Gastrocnemius medialis (tissue), 4 donors: ENCODE measurements around the gene GDI1. TPM values are rescaled to one million over a fixed set of nuclear protein-coding genes. Genes with fewer than 3 reads are reported as not detected.

Experiments
- ATAC-seq, 2 donors: fragments of 150-250 bp; one replicate each; pipeline ENCODE4 v1.9.1; 2016
- DNase-seq, 2 donors: peaks; one replicate each; pipeline ENCODE4 v3.0.0-alpha.2; 2019
- H3K27ac ChIP-seq, 4 donors: fragments of 200-600 bp; sonication (generic); 1 replicate in 1 of 4; 2 replicates in 3 of 4; pipeline ENCODE4 v1.5.1; 2016 to 2018; ENCODE audit warnings: mild to moderate bottlenecking in 2 of 4, moderate library complexity in 1 of 4
- H3K27me3 ChIP-seq, 3 donors: fragments of 200-600 bp; sonication (generic) in 2 of 3; 1 replicate in 1 of 3; 2 replicates in 2 of 3; pipeline versions ENCODE4 v1.5.1 to v1.6.0; 2016 to 2019; ENCODE audit warnings: mild to moderate bottlenecking in 1 of 3, moderate library complexity in 1 of 3
- H3K36me3 ChIP-seq, 2 donors: fragments of 200-600 bp; sonication (generic) in 1 of 2; one replicate each; pipeline ENCODE4 v1.5.1; 2017 to 2018
- H3K4me1 ChIP-seq, 2 donors: fragments of 200-600 bp; sonication (generic) in 1 of 2; one replicate each; pipeline ENCODE4 v1.5.1; 2016 to 2017; ENCODE audit warnings: mild to moderate bottlenecking in 2 of 2
- H3K4me3 ChIP-seq, 4 donors: fragments of 200-600 bp; sonication (generic) in 3 of 4; 1 replicate in 1 of 4; 2 replicates in 3 of 4; pipeline ENCODE4 v1.5.1; 2016 to 2019; ENCODE audit warnings: mild to moderate bottlenecking in 2 of 4
- H3K9me3 ChIP-seq, 3 donors: fragments of 200-600 bp; sonication (generic) in 2 of 3; 1 replicate in 1 of 3; 2 replicates in 2 of 3; pipeline ENCODE4 v1.5.1; 2016 to 2019
- POLR2A ChIP-seq, 2 donors: fragments of 450-650 bp; IDR thresholded peaks; one replicate each; pipeline ENCODE4 v1.6.1; 2017; ENCODE audit warnings: antibody characterized with exemption in 2 of 2, mild to moderate bottlenecking in 2 of 2, moderate library complexity in 2 of 2
- in situ Hi-C, 4 donors: fragments of 200-750 bp; cut with MboI; loops; one replicate each; pipeline versions ENCODE4 v1.15.0 to v1.8.0; 2017; ENCODE audit warnings: low sequenced_read_pairs in 4 of 4
- intact Hi-C: fragments of 100-400 bp; cut with DNase I; formaldehyde crosslinking; loops from one replicate; pipeline ENCODE4 v1.15.1; 2023; ENCODE audit warnings: low total_unique reads
- total RNA-seq, 4 donors: library from RNA; depleted of rRNA; stranded (reverse); fragments of >200 nt; gene quantifications; one replicate each; pipeline versions ENCODE4 v1.1.0 to v1.2.3, GENCODE V29; 2016
- TF ChIP-seq, protein P1 (sequence below), 5 experiments: fragments of 450-650 bp in 3 of 5; fragments of 200-600 bp in 2 of 5; sonication (generic) in 2 of 5; IDR thresholded peaks in 4 of 5; conservative IDR thresholded peaks in 1 of 5; 1 replicate in 4 of 5; 2 replicates in 1 of 5; pipeline ENCODE4 v1.5.1; 2016 to 2019; ENCODE audit warnings: antibody characterized with exemption in 5 of 5, mild to moderate bottlenecking in 3 of 5, moderate library complexity in 3 of 5

GDI1 gene
- total RNA-seq, 4 donors from 2014 or later = 19.8 to 54.5 (median 39.0) TPM

DNA sequence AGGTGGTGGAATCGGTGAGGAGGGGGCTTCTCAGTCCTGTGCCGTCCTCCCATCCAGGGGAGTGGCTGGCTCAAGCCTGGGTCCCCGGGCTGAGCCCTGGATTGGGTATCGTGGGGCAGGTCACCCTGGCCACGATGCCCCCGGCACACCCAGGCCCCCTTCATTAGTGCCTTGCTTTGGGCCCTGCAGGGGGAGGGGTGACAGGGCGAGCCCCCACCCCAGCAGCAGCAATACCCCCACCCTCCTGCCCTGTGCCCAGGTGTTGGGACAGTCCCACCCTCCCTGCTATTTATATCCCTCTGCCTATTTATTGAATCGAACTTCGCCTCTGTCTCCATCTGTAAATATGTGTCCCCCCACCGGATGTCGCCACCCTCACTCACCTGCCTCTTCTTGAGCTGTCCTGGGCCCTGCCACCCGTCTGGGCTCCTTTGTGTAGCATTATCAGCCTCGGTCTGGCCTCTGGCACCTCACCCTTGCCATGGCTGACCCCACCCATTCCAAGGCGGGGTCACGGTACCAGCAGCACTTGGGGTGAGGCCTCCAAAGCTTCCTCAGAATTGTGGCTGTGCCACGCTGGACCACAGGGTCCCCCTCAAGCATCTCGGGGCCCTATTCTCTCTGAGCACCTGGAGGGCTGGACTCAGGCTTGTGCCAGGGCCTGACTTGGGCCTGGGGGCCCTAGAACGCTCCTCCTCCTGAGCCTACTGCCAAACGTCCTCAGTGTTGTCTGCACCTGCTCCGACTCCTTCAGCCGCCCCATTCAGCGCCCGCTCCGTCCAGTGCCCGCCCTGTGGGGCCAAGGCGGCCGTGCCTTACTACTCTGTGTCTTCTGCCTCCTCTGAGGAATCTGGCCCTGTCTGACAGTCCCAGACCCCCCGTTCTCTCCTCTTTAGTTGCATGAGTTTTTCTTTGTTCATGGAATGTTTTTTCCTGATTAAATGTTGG lies 36.0 kb downstream of the GDI1 start:
- in situ Hi-C loops = no loop called here
- H3K36me3 ChIP-seq = no peaks in the 10 kb centered on the region

DNA sequence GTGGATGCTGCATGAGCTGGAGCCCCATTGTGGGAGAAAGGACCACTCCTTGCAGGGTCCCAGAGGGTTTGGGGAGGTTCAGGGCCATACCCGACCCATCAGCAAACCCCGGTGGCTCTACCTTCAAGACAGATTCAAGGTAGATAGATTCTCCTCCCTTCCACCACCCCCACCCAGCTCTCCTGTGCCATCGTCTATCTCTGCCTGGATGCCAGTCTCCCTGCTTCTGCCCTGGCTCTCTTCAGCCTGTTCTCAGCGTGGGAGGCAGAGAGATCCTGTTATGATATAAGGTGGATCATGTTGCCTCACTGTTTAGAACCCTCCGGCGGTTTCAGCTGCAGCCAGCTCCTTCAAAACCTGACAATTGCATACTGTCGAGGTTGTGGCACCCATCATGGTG lies 36.7 kb downstream of the GDI1 start:
- in situ Hi-C loops = no loop called here
- no peak overlapping the region for H3K4me3 ChIP-seq
- no peaks in the 10 kb centered on the region for H3K27me3 ChIP-seq
- H3K36me3 ChIP-seq = no peaks in the 10 kb centered on the region
- peaks cover 0 to 6% of the 10 kb centered on the region in 2 donors for H3K4me1 ChIP-seq
- intact Hi-C loops = no loop called here
- no peak for TF ChIP-seq POLR2A (IDR thresholded peaks at IDR 0.05)
- TF ChIP-seq, protein P1, sequence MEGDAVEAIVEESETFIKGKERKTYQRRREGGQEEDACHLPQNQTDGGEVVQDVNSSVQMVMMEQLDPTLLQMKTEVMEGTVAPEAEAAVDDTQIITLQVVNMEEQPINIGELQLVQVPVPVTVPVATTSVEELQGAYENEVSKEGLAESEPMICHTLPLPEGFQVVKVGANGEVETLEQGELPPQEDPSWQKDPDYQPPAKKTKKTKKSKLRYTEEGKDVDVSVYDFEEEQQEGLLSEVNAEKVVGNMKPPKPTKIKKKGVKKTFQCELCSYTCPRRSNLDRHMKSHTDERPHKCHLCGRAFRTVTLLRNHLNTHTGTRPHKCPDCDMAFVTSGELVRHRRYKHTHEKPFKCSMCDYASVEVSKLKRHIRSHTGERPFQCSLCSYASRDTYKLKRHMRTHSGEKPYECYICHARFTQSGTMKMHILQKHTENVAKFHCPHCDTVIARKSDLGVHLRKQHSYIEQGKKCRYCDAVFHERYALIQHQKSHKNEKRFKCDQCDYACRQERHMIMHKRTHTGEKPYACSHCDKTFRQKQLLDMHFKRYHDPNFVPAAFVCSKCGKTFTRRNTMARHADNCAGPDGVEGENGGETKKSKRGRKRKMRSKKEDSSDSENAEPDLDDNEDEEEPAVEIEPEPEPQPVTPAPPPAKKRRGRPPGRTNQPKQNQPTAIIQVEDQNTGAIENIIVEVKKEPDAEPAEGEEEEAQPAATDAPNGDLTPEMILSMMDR (IDR thresholded peaks at IDR 0.05 in 4 of 5, conservative IDR thresholded peaks at IDR 0.05 in 1 of 5) = no peak
- no peak for ATAC-seq
- H3K27ac ChIP-seq = no peak overlapping the region
- no peaks in the 10 kb centered on the region for H3K9me3 ChIP-seq
- DNase-seq = no peak

More for the DNA sequence above, 36.0 kb downstream of the GDI1 start:
- Histone ChIP-seq H3K4me3 (no peak overlapping the region), H3K4me1 (peaks cover 0 to under 1% of the 10 kb centered on the region in 2 donors), H3K27ac (no peak overlapping the region), H3K9me3 (no peaks in the 10 kb centered on the region), H3K27me3 (no peaks in the 10 kb centered on the region)
- ATAC-seq (no peak), DNase-seq (no peak)
- TF ChIP-seq, protein P1 (IDR thresholded peaks at IDR 0.05 in 4 of 5, conservative IDR thresholded peaks at IDR 0.05 in 1 of 5) = no peak
- TF ChIP-seq POLR2A (IDR thresholded peaks at IDR 0.05) = no peak
- intact Hi-C loops = no loop called here

DNA sequence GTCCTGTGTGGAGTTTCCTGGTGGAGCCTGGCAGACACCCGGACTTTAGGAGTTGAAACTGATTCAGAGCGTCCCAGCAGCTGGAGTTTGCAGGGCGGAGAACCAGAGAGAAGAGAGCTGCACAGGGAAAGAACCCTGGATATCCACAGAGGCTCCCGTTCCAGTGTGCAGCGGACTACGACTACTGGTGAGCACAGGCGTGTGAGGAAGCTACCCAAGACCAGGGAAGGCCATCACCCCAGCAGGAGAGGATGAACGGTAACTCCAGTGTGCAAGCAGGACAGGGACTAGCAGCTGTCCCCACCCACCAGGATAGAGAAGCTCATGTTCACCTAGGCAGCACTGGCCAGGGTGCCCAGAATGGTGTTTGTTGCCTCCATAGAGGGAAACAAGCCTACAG lies 39.9 kb downstream of the GDI1 start:
- H3K4me1 ChIP-seq = peaks cover 0 to 6% of the 10 kb centered on the region in 2 donors
- no peak for ATAC-seq
- intact Hi-C loops = no loop called here
- H3K9me3 ChIP-seq = no peaks in the 10 kb centered on the region
- in situ Hi-C loops = no loop called here
- H3K27ac ChIP-seq = no peak overlapping the region
- no peaks in the 10 kb centered on the region for H3K36me3 ChIP-seq
- TF ChIP-seq, protein P1 (IDR thresholded peaks at IDR 0.05 in 4 of 5, conservative IDR thresholded peaks at IDR 0.05 in 1 of 5) = no peak
- TF ChIP-seq POLR2A (IDR thresholded peaks at IDR 0.05) = no peak
- no peak overlapping the region for H3K4me3 ChIP-seq
- no peak for DNase-seq
- H3K27me3 ChIP-seq = no peaks in the 10 kb centered on the region

DNA sequence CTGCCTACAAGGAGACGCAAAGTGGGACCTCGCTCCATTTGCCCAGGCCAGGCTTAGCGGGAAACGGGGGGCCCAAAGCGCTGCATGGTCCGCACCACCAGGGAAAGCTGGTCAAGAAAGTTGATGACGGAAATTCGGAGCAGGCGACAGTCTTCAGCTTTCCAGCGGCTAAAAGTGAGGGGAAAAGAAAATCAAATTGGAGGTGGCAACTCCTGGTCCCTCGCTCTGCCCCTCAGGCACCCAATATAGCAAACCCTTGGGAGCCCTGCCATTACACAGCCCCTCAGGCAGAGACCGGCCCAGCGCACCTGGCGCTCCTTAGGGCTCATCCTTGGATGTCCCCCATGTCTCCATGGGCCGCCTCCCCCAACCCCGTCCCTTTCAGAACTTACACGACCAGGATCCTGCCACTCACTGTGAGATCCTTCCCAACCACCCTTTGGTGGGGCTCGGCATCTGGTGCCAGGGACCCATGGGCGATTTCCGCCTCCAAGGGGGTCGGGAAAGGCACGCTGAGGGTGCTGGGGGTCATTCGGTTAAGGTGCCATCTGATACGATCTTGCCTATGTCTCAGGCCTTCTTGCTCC lies 41.0 kb downstream of the GDI1 start:
- Histone ChIP-seq H3K27ac (peak overlapping the region; percentile 88 to 94 (median 92)), H3K36me3 (no peaks in the 10 kb centered on the region), H3K27me3 (no peaks in the 10 kb centered on the region), H3K9me3 (no peaks in the 10 kb centered on the region), H3K4me1 (peaks cover 0 to 6% of the 10 kb centered on the region in 2 donors), H3K4me3 (peak overlapping the region; percentile 58 to 70 (median 62))
- DNase-seq = no peak
- no peak for ATAC-seq
- intact Hi-C loops = loop anchor here (1.0 to 2.0 kb wide), 2 partner anchors 34 to 39 kb away; partner anchors contain the start of genes FAM3A and FAM50A
- TF ChIP-seq, protein P1 (IDR thresholded peaks at IDR 0.05 in 4 of 5, conservative IDR thresholded peaks at IDR 0.05 in 1 of 5) = no peak
- no peak for TF ChIP-seq POLR2A (IDR thresholded peaks at IDR 0.05)
- in situ Hi-C loops = no loop called here
